Caco-2 (cell line): ENCODE measurements around the gene PCBP2. TPM values are rescaled to one million over a fixed set of nuclear protein-coding genes. Genes with fewer than 3 reads are reported as not detected.

Source experiments
- BruUV-seq: library from RNA; stranded (reverse); fragments of 400-500 nt; replicated peaks from 2 replicates; lab custom pipeline; 2021; lab: Mats Ljungman, UMichigan
- CTCF ChIA-PET: fragments of 300-600 bp; sonication (Branson Sonifier 250); formaldehyde crosslinking; loops from one replicate; lab custom pipeline; 2022; ENCODE audit warnings: antibody characterized with exemption; lab: Charles Lee
- POLR2A ChIA-PET: fragments of 300-600 bp; sonication (Branson Sonifier 250); formaldehyde crosslinking; loops from one replicate; lab custom pipeline; 2022; ENCODE audit warnings: antibody characterized with exemption; lab: Charles Lee
- DNase-seq, 2 experiments: peaks; one replicate each; pipeline versions ENCODE4 v3.0.0 to v3.0.0-alpha.2; 2020 to 2022
- H3K27me3 ChIP-seq: replicated peaks from 2 replicates; pipeline ENCODE4 v1.6.0; 2011; ENCODE audit warnings: low read length; ENCODE audit not compliant: control insufficient read depth, insufficient read depth
- H3K36me3 ChIP-seq: 2 replicates; pipeline ENCODE4 v1.5.1; 2011; ENCODE audit warnings: low read length; ENCODE audit not compliant: control insufficient read depth, insufficient read depth
- H3K4me1 ChIP-seq: fragments of 250-450 bp; sonication (Bioruptor Pico); 2 replicates; pipeline ENCODE4 v1.5.1; 2020; ENCODE audit warnings: mild to moderate bottlenecking
- H3K4me3 ChIP-seq: 2 replicates; pipeline ENCODE4 v1.5.1; 2011; ENCODE audit warnings: low read depth, mild to moderate bottlenecking, control low read depth, low read length
- H3K9me3 ChIP-seq: fragments of 250-450 bp; sonication (Bioruptor Pico); 2 replicates; pipeline ENCODE4 v1.5.1; 2020; ENCODE audit warnings: mild to moderate bottlenecking, moderate library complexity
- H3K27ac Mint-ChIP-seq: one replicate; pipeline ENCODE4 v1.8.0; 2022; ENCODE audit warnings: mixed read lengths; ENCODE audit not compliant: unreplicated experiment
- H3K27me3 Mint-ChIP-seq: one replicate; pipeline ENCODE4 v1.8.0; 2022; ENCODE audit warnings: mixed read lengths; ENCODE audit not compliant: insufficient read depth, unreplicated experiment
- H3K36me3 Mint-ChIP-seq: one replicate; pipeline ENCODE4 v1.8.0; 2022; ENCODE audit warnings: mild to moderate bottlenecking, mixed read lengths; ENCODE audit not compliant: insufficient read depth, unreplicated experiment
- H3K4me1 Mint-ChIP-seq: one replicate; pipeline ENCODE4 v1.8.0; 2022; ENCODE audit warnings: low read depth, mixed read lengths; ENCODE audit not compliant: unreplicated experiment
- H3K4me3 Mint-ChIP-seq: one replicate; pipeline ENCODE4 v1.8.0; 2022; ENCODE audit warnings: mild to moderate bottlenecking, moderate library complexity, mixed read lengths; ENCODE audit not compliant: unreplicated experiment
- H3K9me3 Mint-ChIP-seq: one replicate; pipeline ENCODE4 v1.8.0; 2022; ENCODE audit warnings: mixed read lengths; ENCODE audit not compliant: unreplicated experiment
- CTCF ChIP-seq, 2 experiments: fragments of 200-600 bp in 1 of 2; IDR thresholded peaks; 1 replicate in 1 of 2; 2 replicates in 1 of 2; pipeline versions ENCODE4 v1.5.1 to v1.8.0; 2011 to 2022; ENCODE audit warnings: antibody characterized with exemption in 1 of 2, control low read depth in 1 of 2, inconsistent platforms in 1 of 2, low read depth in 1 of 2, low read length in 1 of 2, mild to moderate bottlenecking in 1 of 2, moderate library complexity in 1 of 2; ENCODE audit not compliant: insufficient read depth in 1 of 2, severe bottlenecking in 1 of 2, unreplicated experiment in 1 of 2
- intact Hi-C: fragments of 100-400 bp; cut with micrococcal nuclease; formaldehyde crosslinking; loops from one replicate; pipeline ENCODE4 v1.10.0; 2022; ENCODE audit not compliant: unreplicated experiment
- total RNA-seq: library from RNA; stranded (reverse); gene quantifications from 2 replicates; pipeline ENCODE4 v1.2.3, GENCODE V29; 2022

Gene PCBP2
- total RNA-seq, 1 experiment from 2014 or later = 1,143 TPM

GRCh38 chr12:53464685-53465418 lies 12.9 kb downstream of the PCBP2 start:
- Mint-ChIP-seq H3K27ac (no peak overlapping the region), H3K27me3 (no peaks in the 10 kb centered on the region), H3K9me3 (no peaks in the 10 kb centered on the region), H3K36me3 (peaks cover 100% of the 10 kb centered on the region), H3K4me1 (peaks cover 25% of the 10 kb centered on the region), H3K4me3 (no peak overlapping the region)
- ChIA-PET POLR2A (interaction anchor here (0.6 to 1.0 kb wide), 3 partner anchors 8 to 211 kb away, joined by 3 to 9 read pairs (median 3); partner anchors contain the start of gene TARBP2), CTCF (interaction anchor here (0.6 to 1.1 kb wide), 2 partner anchors 29 to 44 kb away, joined by 3 to 5 read pairs; no protein-coding TSS in a partner anchor)
- intact Hi-C loops = loop anchor here (1.0 kb wide), 1 partner anchor 43 kb away; no protein-coding TSS in a partner anchor
- no TSS peak for BruUV-seq
- TF ChIP-seq CTCF (IDR thresholded peaks at IDR 0.05; ENCODE audit: insufficient read depth in 1 of 2, low read depth in 1 of 2, low read length in 1 of 2, severe bottlenecking in 1 of 2, unreplicated experiment in 1 of 2) = no peak
- Histone ChIP-seq H3K36me3 (peaks cover 21% of the 10 kb centered on the region), H3K4me3 (no peak overlapping the region), H3K9me3 (no peaks in the 10 kb centered on the region), H3K4me1 (no peaks in the 10 kb centered on the region), H3K27me3 (no peaks in the 10 kb centered on the region)
- peak in 1 of 2 experiments; percentile 22 for DNase-seq

GRCh38 chr12:53465679-53466078 lies 13.8 kb downstream of the PCBP2 start:
- peak in 1 of 2 experiments; percentile 8 for DNase-seq
- CTCF ChIA-PET = interaction anchor here (1.1 kb wide), 1 partner anchor 28 kb away, joined by 5 read pairs; no protein-coding TSS in a partner anchor
- Histone ChIP-seq H3K4me3 (no peak overlapping the region), H3K36me3 (peaks cover 18% of the 10 kb centered on the region), H3K27me3 (no peaks in the 10 kb centered on the region), H3K9me3 (no peaks in the 10 kb centered on the region), H3K4me1 (no peaks in the 10 kb centered on the region)
- BruUV-seq = no TSS peak
- peaks cover 18% of the 10 kb centered on the region for H3K4me1 Mint-ChIP-seq
- H3K27me3 Mint-ChIP-seq = no peaks in the 10 kb centered on the region
- no peak for TF ChIP-seq CTCF (IDR thresholded peaks at IDR 0.05; ENCODE audit: insufficient read depth in 1 of 2, low read depth in 1 of 2, low read length in 1 of 2, severe bottlenecking in 1 of 2, unreplicated experiment in 1 of 2)
- no peaks in the 10 kb centered on the region for H3K9me3 Mint-ChIP-seq
- intact Hi-C loops = loop anchor here (1.0 kb wide), 1 partner anchor 43 kb away; no protein-coding TSS in a partner anchor
- H3K27ac Mint-ChIP-seq = peak overlapping the region; percentile 59
- POLR2A ChIA-PET = interaction anchor here (0.6 kb wide), 1 partner anchor 8 kb away, joined by 9 read pairs; no protein-coding TSS in a partner anchor
- H3K36me3 Mint-ChIP-seq = peaks cover 100% of the 10 kb centered on the region
- H3K4me3 Mint-ChIP-seq = no peak overlapping the region

GRCh38 chr12:53466640-53467039 lies 14.7 kb downstream of the PCBP2 start:
- ChIA-PET CTCF (no interaction called here), POLR2A (no interaction called here)
- Histone ChIP-seq H3K4me1 (no peaks in the 10 kb centered on the region), H3K9me3 (no peaks in the 10 kb centered on the region), H3K27me3 (no peaks in the 10 kb centered on the region), H3K36me3 (peaks cover 15% of the 10 kb centered on the region), H3K4me3 (no peak overlapping the region)
- peak in 1 of 2 experiments; percentile 19 for DNase-seq
- H3K4me1 Mint-ChIP-seq = peaks cover 13% of the 10 kb centered on the region
- intact Hi-C loops = no loop called here
- H3K36me3 Mint-ChIP-seq = peaks cover 100% of the 10 kb centered on the region
- H3K27me3 Mint-ChIP-seq = no peaks in the 10 kb centered on the region
- H3K27ac Mint-ChIP-seq = no peak overlapping the region
- H3K4me3 Mint-ChIP-seq = no peak overlapping the region
- no peaks in the 10 kb centered on the region for H3K9me3 Mint-ChIP-seq
- no TSS peak for BruUV-seq
- TF ChIP-seq CTCF (IDR thresholded peaks at IDR 0.05; ENCODE audit: insufficient read depth in 1 of 2, low read depth in 1 of 2, low read length in 1 of 2, severe bottlenecking in 1 of 2, unreplicated experiment in 1 of 2) = no peak
